Measurements from ENCODE around the gene DGCR2.

- TF ChIP-seq SPI1 (IDR thresholded peaks at IDR 0.05; ENCODE audit: borderline replicate concordance, low read depth) (no peak), CTCF (IDR thresholded peaks at IDR 0.05; ENCODE audit: insufficient read depth, low read length) (no peak)
Measured at GRCh38 chr22:19002684-19003038, 119.6 kb downstream of the DGCR2 start.

Data from HL-60 (cell line).